GM19463 (cell line): ENCODE data around the gene TET1.
"Not testable (repeated sequence)": the region's sequence is repeated elsewhere in the genome, so short reads cannot be mapped to it uniquely, and the experiment has no call there.

Experiments
- ATAC-seq: cut with Tn5 transposase; IDR thresholded peaks from one replicate; pipeline ENCODE4 v1.9.1; 2021; ENCODE audit warnings: mild to moderate bottlenecking, moderate library complexity; ENCODE audit not compliant: unreplicated experiment

TET1 gene

GRCh38 chr10:68697106-68697505, 137.0 kb downstream of the TET1 start:
- no peak for ATAC-seq

GRCh38 chr10:68700197-68700596, 140.1 kb downstream of the TET1 start:
- ATAC-seq: no peak

- no peak for ATAC-seq
Observed at GRCh38 chr10:68705548-68705947, 145.4 kb downstream of the TET1 start.

GRCh38 chr10:68708987-68709386, 148.8 kb downstream of the TET1 start:
- not testable (repeated sequence) for ATAC-seq

GRCh38 chr10:68713065-68713464, 152.9 kb downstream of the TET1 start:
- ATAC-seq: not testable (repeated sequence)

- ATAC-seq: no peak
Observed at GRCh38 chr10:68717435-68717834, 157.3 kb downstream of the TET1 start.

- ATAC-seq: peak; percentile 98
Observed at GRCh38 chr10:68720793-68721672, 160.9 kb downstream of the TET1 start, which contains the start of gene CCAR1. Gene CCAR1, plus strand, starts transcription at chr10:68721239. Its CDS starts 1,266 bp downstream, at chr10:68722505.

GRCh38 chr10:68721673-68722335, 161.7 kb downstream of the TET1 start:
- ATAC-seq: peak; percentile 13

GRCh38 chr10:68725016-68725415, 164.9 kb downstream of the TET1 start:
- ATAC-seq: no peak

- ATAC-seq: no peak
Observed at GRCh38 chr10:68727146-68727545, 167.0 kb downstream of the TET1 start.

- ATAC-seq: no peak
Observed at GRCh38 chr10:68732651-68733050, 172.5 kb downstream of the TET1 start.

GRCh38 chr10:68734349-68734748, 174.2 kb downstream of the TET1 start:
- ATAC-seq: no peak

GRCh38 chr10:68735119-68735518, 175.0 kb downstream of the TET1 start:
- no peak for ATAC-seq

- not testable (repeated sequence) for ATAC-seq
Observed at GRCh38 chr10:68735739-68736138, 175.6 kb downstream of the TET1 start.

GRCh38 chr10:68740676-68741075, 180.5 kb downstream of the TET1 start:
- ATAC-seq: not testable (repeated sequence)

- no peak for ATAC-seq
Observed at GRCh38 chr10:68742397-68742796, 182.3 kb downstream of the TET1 start.
